ENCODE results near the gene PTH1R. TPM values are rescaled to one million over a fixed set of nuclear protein-coding genes. Genes with fewer than 3 reads are reported as not detected.

Gene PTH1R
- total RNA-seq, 1 experiment from 2014 or later: not detected

DNA sequence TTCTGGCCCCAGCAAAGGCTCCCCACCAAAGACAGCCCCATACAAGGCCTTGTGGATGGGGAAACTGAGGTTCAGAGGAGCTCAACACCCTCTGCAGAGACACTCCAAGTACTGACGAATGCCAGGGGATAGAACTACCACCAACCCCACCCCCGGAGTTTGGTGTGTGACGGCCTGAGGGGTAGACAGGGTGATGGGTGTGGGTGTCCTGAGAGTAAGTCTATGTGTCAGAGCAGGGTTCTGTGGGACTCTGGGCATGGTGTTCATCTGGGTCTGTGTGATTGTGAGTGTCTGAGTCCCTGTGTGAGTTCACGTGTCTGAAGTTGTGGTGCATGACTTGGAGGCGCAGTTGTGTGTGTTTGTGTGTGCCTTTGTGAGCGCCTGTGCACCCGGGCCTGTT, 7.4 kb downstream of the PTH1R start:
- ATAC-seq (no peak), DNase-seq (ENCODE audit: low read depth, low spot score) (no peak)
- Histone ChIP-seq H3K27ac (ENCODE audit: low read length) (no peak overlapping the region), H3K4me1 (ENCODE audit: control insufficient read depth, insufficient read depth, low read length) (no peaks in the 10 kb centered on the region), H3K36me3 (ENCODE audit: control insufficient read depth, insufficient read depth, low read length) (no peaks in the 10 kb centered on the region), H3K4me3 (ENCODE audit: low read depth in 2 of 2, low read length in 2 of 2) (no peak overlapping the region), H3K9me3 (ENCODE audit: control insufficient read depth, insufficient read depth, low read depth, low read length) (no peaks in the 10 kb centered on the region), H3K27me3 (ENCODE audit: control insufficient read depth, insufficient read depth, low read length) (no peaks in the 10 kb centered on the region)
- ChIA-PET POLR2A (no interaction called here), CTCF (no interaction called here)
- in situ Hi-C loops (cut with HindIII; ENCODE audit: low pct_unique_long_range_greater_than_20kb, low sequenced_read_pairs): no loop called here
- no peak for TF ChIP-seq TCF7L2 (IDR thresholded peaks at IDR 0.05; ENCODE audit: low read depth, low read length)
- TF ChIP-seq SIN3A (IDR thresholded peaks at IDR 0.05; ENCODE audit: borderline replicate concordance, insufficient read depth, low read depth, low read length): no peak
- TF ChIP-seq POLR2AphosphoS5 (IDR thresholded peaks at IDR 0.05; ENCODE audit: low read depth, low read length): no peak
- TF ChIP-seq, protein P1, sequence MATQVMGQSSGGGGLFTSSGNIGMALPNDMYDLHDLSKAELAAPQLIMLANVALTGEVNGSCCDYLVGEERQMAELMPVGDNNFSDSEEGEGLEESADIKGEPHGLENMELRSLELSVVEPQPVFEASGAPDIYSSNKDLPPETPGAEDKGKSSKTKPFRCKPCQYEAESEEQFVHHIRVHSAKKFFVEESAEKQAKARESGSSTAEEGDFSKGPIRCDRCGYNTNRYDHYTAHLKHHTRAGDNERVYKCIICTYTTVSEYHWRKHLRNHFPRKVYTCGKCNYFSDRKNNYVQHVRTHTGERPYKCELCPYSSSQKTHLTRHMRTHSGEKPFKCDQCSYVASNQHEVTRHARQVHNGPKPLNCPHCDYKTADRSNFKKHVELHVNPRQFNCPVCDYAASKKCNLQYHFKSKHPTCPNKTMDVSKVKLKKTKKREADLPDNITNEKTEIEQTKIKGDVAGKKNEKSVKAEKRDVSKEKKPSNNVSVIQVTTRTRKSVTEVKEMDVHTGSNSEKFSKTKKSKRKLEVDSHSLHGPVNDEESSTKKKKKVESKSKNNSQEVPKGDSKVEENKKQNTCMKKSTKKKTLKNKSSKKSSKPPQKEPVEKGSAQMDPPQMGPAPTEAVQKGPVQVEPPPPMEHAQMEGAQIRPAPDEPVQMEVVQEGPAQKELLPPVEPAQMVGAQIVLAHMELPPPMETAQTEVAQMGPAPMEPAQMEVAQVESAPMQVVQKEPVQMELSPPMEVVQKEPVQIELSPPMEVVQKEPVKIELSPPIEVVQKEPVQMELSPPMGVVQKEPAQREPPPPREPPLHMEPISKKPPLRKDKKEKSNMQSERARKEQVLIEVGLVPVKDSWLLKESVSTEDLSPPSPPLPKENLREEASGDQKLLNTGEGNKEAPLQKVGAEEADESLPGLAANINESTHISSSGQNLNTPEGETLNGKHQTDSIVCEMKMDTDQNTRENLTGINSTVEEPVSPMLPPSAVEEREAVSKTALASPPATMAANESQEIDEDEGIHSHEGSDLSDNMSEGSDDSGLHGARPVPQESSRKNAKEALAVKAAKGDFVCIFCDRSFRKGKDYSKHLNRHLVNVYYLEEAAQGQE (IDR thresholded peaks at IDR 0.05; ENCODE audit: insufficient read depth in 1 of 2, low read depth in 2 of 2, low read length in 1 of 2): no peak
- TF ChIP-seq, protein P2, sequence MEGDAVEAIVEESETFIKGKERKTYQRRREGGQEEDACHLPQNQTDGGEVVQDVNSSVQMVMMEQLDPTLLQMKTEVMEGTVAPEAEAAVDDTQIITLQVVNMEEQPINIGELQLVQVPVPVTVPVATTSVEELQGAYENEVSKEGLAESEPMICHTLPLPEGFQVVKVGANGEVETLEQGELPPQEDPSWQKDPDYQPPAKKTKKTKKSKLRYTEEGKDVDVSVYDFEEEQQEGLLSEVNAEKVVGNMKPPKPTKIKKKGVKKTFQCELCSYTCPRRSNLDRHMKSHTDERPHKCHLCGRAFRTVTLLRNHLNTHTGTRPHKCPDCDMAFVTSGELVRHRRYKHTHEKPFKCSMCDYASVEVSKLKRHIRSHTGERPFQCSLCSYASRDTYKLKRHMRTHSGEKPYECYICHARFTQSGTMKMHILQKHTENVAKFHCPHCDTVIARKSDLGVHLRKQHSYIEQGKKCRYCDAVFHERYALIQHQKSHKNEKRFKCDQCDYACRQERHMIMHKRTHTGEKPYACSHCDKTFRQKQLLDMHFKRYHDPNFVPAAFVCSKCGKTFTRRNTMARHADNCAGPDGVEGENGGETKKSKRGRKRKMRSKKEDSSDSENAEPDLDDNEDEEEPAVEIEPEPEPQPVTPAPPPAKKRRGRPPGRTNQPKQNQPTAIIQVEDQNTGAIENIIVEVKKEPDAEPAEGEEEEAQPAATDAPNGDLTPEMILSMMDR (IDR thresholded peaks at IDR 0.05): no peak
- no TSS peak for BruUV-seq (replicated peaks)
- intact Hi-C loops (cut with micrococcal nuclease; ENCODE audit: unreplicated experiment): no loop called here

DNA sequence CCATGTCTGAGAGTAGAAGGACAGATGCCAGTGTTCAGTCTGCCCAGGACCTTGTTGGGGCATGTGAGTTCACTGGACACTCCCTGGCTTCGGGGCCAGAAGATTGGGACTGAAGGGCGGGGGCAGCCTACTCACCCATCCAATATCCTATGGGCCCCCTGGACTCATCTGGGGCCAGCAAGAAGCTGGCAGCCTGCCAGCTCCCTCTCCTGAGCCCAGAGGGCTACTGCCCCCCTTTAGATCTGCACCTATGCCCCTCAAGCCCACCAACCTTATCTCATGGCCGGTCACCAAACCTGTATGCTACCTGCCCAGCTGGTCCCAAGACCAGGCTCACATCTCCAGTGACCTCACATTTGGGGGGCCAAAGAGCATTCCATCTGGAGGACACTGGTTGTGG, 8.1 kb downstream of the PTH1R start:
- intact Hi-C loops (cut with micrococcal nuclease; ENCODE audit: unreplicated experiment): no loop called here
- H3K9me3 ChIP-seq (ENCODE audit: control insufficient read depth, insufficient read depth, low read depth, low read length): no peaks in the 10 kb centered on the region
- H3K27me3 ChIP-seq (ENCODE audit: control insufficient read depth, insufficient read depth, low read length): no peaks in the 10 kb centered on the region
- TF ChIP-seq SIN3A (IDR thresholded peaks at IDR 0.05; ENCODE audit: borderline replicate concordance, insufficient read depth, low read depth, low read length) (no peak), TCF7L2 (IDR thresholded peaks at IDR 0.05; ENCODE audit: low read depth, low read length) (no peak), POLR2AphosphoS5 (IDR thresholded peaks at IDR 0.05; ENCODE audit: low read depth, low read length) (no peak)
- TF ChIP-seq, protein P2 (IDR thresholded peaks at IDR 0.05): no peak
- TF ChIP-seq, protein P1 (IDR thresholded peaks at IDR 0.05; ENCODE audit: insufficient read depth in 1 of 2, low read depth in 2 of 2, low read length in 1 of 2): no peak
- CTCF ChIA-PET: no interaction called here
- H3K27ac ChIP-seq (ENCODE audit: low read length): no peak overlapping the region
- ATAC-seq: no peak
- no TSS peak for BruUV-seq (replicated peaks)
- H3K36me3 ChIP-seq (ENCODE audit: control insufficient read depth, insufficient read depth, low read length): no peaks in the 10 kb centered on the region
- no peak overlapping the region for H3K4me3 ChIP-seq (ENCODE audit: low read depth in 2 of 2, low read length in 2 of 2)
- no peak for DNase-seq (ENCODE audit: low read depth, low spot score)
- H3K4me1 ChIP-seq (ENCODE audit: control insufficient read depth, insufficient read depth, low read length): no peaks in the 10 kb centered on the region
- in situ Hi-C loops (cut with HindIII; ENCODE audit: low pct_unique_long_range_greater_than_20kb, low sequenced_read_pairs): no loop called here
- POLR2A ChIA-PET: no interaction called here

Measured in Panc1 (cell line).